Measurements from ENCODE around the gene COL28A1.
"Not testable (repeated sequence)": the region's sequence is repeated elsewhere in the genome, so short reads cannot be mapped to it uniquely, and the experiment has no call there.

The COL28A1 gene

GRCh38 chr7:7405461-7405860 is 130.2 kb downstream of the COL28A1 start:
- no peaks in the 10 kb centered on the region for H3K27me3 ChIP-seq (ENCODE audit: control insufficient read depth, insufficient read depth, low read length)
- no peaks in the 10 kb centered on the region for H3K36me3 ChIP-seq (ENCODE audit: control insufficient read depth, low read depth, low read length)
- no peak overlapping the region for H3K9ac ChIP-seq (ENCODE audit: low read length)
- peaks cover 5% of the 10 kb centered on the region for H3K9me3 ChIP-seq (ENCODE audit: control insufficient read depth, low read depth, low read length)
- H3K4me3 ChIP-seq (ENCODE audit: low read length) = no peak overlapping the region
- H3K27ac ChIP-seq (ENCODE audit: low read length) = no peak overlapping the region
- no peaks in the 10 kb centered on the region for H3K4me1 ChIP-seq (ENCODE audit: control insufficient read depth, low read depth, low read length)

- H3K9ac ChIP-seq (ENCODE audit: low read length) = no peak overlapping the region
- no peaks in the 10 kb centered on the region for H3K4me1 ChIP-seq (ENCODE audit: control insufficient read depth, low read depth, low read length)
- no peak overlapping the region for H3K27ac ChIP-seq (ENCODE audit: low read length)
- no peaks in the 10 kb centered on the region for H3K27me3 ChIP-seq (ENCODE audit: control insufficient read depth, insufficient read depth, low read length)
- no peaks in the 10 kb centered on the region for H3K36me3 ChIP-seq (ENCODE audit: control insufficient read depth, low read depth, low read length)
- H3K9me3 ChIP-seq (ENCODE audit: control insufficient read depth, low read depth, low read length) = no peaks in the 10 kb centered on the region
- no peak overlapping the region for H3K4me3 ChIP-seq (ENCODE audit: low read length)
These were observed 136.0 kb downstream of the COL28A1 start for GRCh38 chr7:7399707-7400106.

GRCh38 chr7:7395785-7396184 is 139.9 kb downstream of the COL28A1 start:
- Histone ChIP-seq H3K9me3 (ENCODE audit: control insufficient read depth, low read depth, low read length) (no peaks in the 10 kb centered on the region), H3K4me3 (ENCODE audit: low read length) (no peak overlapping the region), H3K27me3 (ENCODE audit: control insufficient read depth, insufficient read depth, low read length) (no peaks in the 10 kb centered on the region), H3K27ac (ENCODE audit: low read length) (no peak overlapping the region), H3K36me3 (ENCODE audit: control insufficient read depth, low read depth, low read length) (no peaks in the 10 kb centered on the region), H3K9ac (ENCODE audit: low read length) (no peak overlapping the region), H3K4me1 (ENCODE audit: control insufficient read depth, low read depth, low read length) (no peaks in the 10 kb centered on the region)

GRCh38 chr7:7388164-7388563 is 147.5 kb downstream of the COL28A1 start:
- H3K27ac ChIP-seq (ENCODE audit: low read length); H3K9me3 ChIP-seq (ENCODE audit: control insufficient read depth, low read depth, low read length); H3K9ac ChIP-seq (ENCODE audit: low read length); H3K27me3 ChIP-seq (ENCODE audit: control insufficient read depth, insufficient read depth, low read length); H3K4me3 ChIP-seq (ENCODE audit: low read length); H3K4me1 ChIP-seq (ENCODE audit: control insufficient read depth, low read depth, low read length); H3K36me3 ChIP-seq (ENCODE audit: control insufficient read depth, low read depth, low read length): not testable (repeated sequence)

GRCh38 chr7:7385421-7385820 is 150.3 kb downstream of the COL28A1 start:
- Histone ChIP-seq H3K36me3 (ENCODE audit: control insufficient read depth, low read depth, low read length) (no peaks in the 10 kb centered on the region), H3K4me1 (ENCODE audit: control insufficient read depth, low read depth, low read length) (no peaks in the 10 kb centered on the region), H3K4me3 (ENCODE audit: low read length) (no peak overlapping the region), H3K9ac (ENCODE audit: low read length) (no peak overlapping the region), H3K27me3 (ENCODE audit: control insufficient read depth, insufficient read depth, low read length) (no peaks in the 10 kb centered on the region), H3K9me3 (ENCODE audit: control insufficient read depth, low read depth, low read length) (no peaks in the 10 kb centered on the region), H3K27ac (ENCODE audit: low read length) (no peak overlapping the region)

GRCh38 chr7:7384228-7384627 is 151.4 kb downstream of the COL28A1 start:
- H3K4me3 ChIP-seq (ENCODE audit: low read length) = no peak overlapping the region
- no peaks in the 10 kb centered on the region for H3K4me1 ChIP-seq (ENCODE audit: control insufficient read depth, low read depth, low read length)
- no peak overlapping the region for H3K27ac ChIP-seq (ENCODE audit: low read length)
- no peaks in the 10 kb centered on the region for H3K27me3 ChIP-seq (ENCODE audit: control insufficient read depth, insufficient read depth, low read length)
- H3K9ac ChIP-seq (ENCODE audit: low read length) = no peak overlapping the region
- no peaks in the 10 kb centered on the region for H3K36me3 ChIP-seq (ENCODE audit: control insufficient read depth, low read depth, low read length)
- no peaks in the 10 kb centered on the region for H3K9me3 ChIP-seq (ENCODE audit: control insufficient read depth, low read depth, low read length)

GRCh38 chr7:7375538-7375937 is 160.1 kb downstream of the COL28A1 start:
- Histone ChIP-seq H3K36me3 (ENCODE audit: control insufficient read depth, low read depth, low read length) (no peaks in the 10 kb centered on the region), H3K4me3 (ENCODE audit: low read length) (no peak overlapping the region), H3K27me3 (ENCODE audit: control insufficient read depth, insufficient read depth, low read length) (no peaks in the 10 kb centered on the region), H3K9ac (ENCODE audit: low read length) (no peak overlapping the region), H3K9me3 (ENCODE audit: control insufficient read depth, low read depth, low read length) (no peaks in the 10 kb centered on the region), H3K27ac (ENCODE audit: low read length) (no peak overlapping the region), H3K4me1 (ENCODE audit: control insufficient read depth, low read depth, low read length) (no peaks in the 10 kb centered on the region)

GRCh38 chr7:7370076-7370475 is 165.6 kb downstream of the COL28A1 start:
- H3K4me3 ChIP-seq (ENCODE audit: low read length) = no peak overlapping the region
- no peaks in the 10 kb centered on the region for H3K4me1 ChIP-seq (ENCODE audit: control insufficient read depth, low read depth, low read length)
- H3K9ac ChIP-seq (ENCODE audit: low read length) = no peak overlapping the region
- no peaks in the 10 kb centered on the region for H3K9me3 ChIP-seq (ENCODE audit: control insufficient read depth, low read depth, low read length)
- no peaks in the 10 kb centered on the region for H3K27me3 ChIP-seq (ENCODE audit: control insufficient read depth, insufficient read depth, low read length)
- H3K36me3 ChIP-seq (ENCODE audit: control insufficient read depth, low read depth, low read length) = no peaks in the 10 kb centered on the region
- H3K27ac ChIP-seq (ENCODE audit: low read length) = no peak overlapping the region

- Histone ChIP-seq H3K9ac (ENCODE audit: low read length) (no peak overlapping the region), H3K4me3 (ENCODE audit: low read length) (no peak overlapping the region), H3K27me3 (ENCODE audit: control insufficient read depth, insufficient read depth, low read length) (no peaks in the 10 kb centered on the region), H3K27ac (ENCODE audit: low read length) (no peak overlapping the region), H3K36me3 (ENCODE audit: control insufficient read depth, low read depth, low read length) (no peaks in the 10 kb centered on the region), H3K9me3 (ENCODE audit: control insufficient read depth, low read depth, low read length) (no peaks in the 10 kb centered on the region), H3K4me1 (ENCODE audit: control insufficient read depth, low read depth, low read length) (no peaks in the 10 kb centered on the region)
These were observed 166.5 kb downstream of the COL28A1 start for GRCh38 chr7:7369134-7369533.

GRCh38 chr7:7354674-7355073 is 181.0 kb downstream of the COL28A1 start:
- peaks cover 17% of the 10 kb centered on the region for H3K9me3 ChIP-seq (ENCODE audit: control insufficient read depth, low read depth, low read length)
- H3K36me3 ChIP-seq (ENCODE audit: control insufficient read depth, low read depth, low read length) = no peaks in the 10 kb centered on the region
- no peak overlapping the region for H3K27ac ChIP-seq (ENCODE audit: low read length)
- H3K4me1 ChIP-seq (ENCODE audit: control insufficient read depth, low read depth, low read length) = peaks cover 24% of the 10 kb centered on the region
- H3K9ac ChIP-seq (ENCODE audit: low read length) = no peak overlapping the region
- no peak overlapping the region for H3K4me3 ChIP-seq (ENCODE audit: low read length)
- H3K27me3 ChIP-seq (ENCODE audit: control insufficient read depth, insufficient read depth, low read length) = no peaks in the 10 kb centered on the region

GRCh38 chr7:7352845-7353244 is 182.8 kb downstream of the COL28A1 start:
- H3K27ac ChIP-seq (ENCODE audit: low read length) = peak overlapping the region; percentile 47
- peaks cover 17% of the 10 kb centered on the region for H3K9me3 ChIP-seq (ENCODE audit: control insufficient read depth, low read depth, low read length)
- no peaks in the 10 kb centered on the region for H3K36me3 ChIP-seq (ENCODE audit: control insufficient read depth, low read depth, low read length)
- no peak overlapping the region for H3K4me3 ChIP-seq (ENCODE audit: low read length)
- no peaks in the 10 kb centered on the region for H3K27me3 ChIP-seq (ENCODE audit: control insufficient read depth, insufficient read depth, low read length)
- no peak overlapping the region for H3K9ac ChIP-seq (ENCODE audit: low read length)
- H3K4me1 ChIP-seq (ENCODE audit: control insufficient read depth, low read depth, low read length) = peaks cover 28% of the 10 kb centered on the region

- Histone ChIP-seq H3K27me3 (ENCODE audit: control insufficient read depth, insufficient read depth, low read length) (no peaks in the 10 kb centered on the region), H3K9me3 (ENCODE audit: control insufficient read depth, low read depth, low read length) (peaks cover 17% of the 10 kb centered on the region), H3K27ac (ENCODE audit: low read length) (peak overlapping the region; percentile 22), H3K4me3 (ENCODE audit: low read length) (no peak overlapping the region), H3K9ac (ENCODE audit: low read length) (no peak overlapping the region), H3K4me1 (ENCODE audit: control insufficient read depth, low read depth, low read length) (peaks cover 38% of the 10 kb centered on the region), H3K36me3 (ENCODE audit: control insufficient read depth, low read depth, low read length) (no peaks in the 10 kb centered on the region)
These were observed 183.8 kb downstream of the COL28A1 start for GRCh38 chr7:7351832-7352231.

All from iPS-18a (cell line).